ENCODE data around the gene CACNA1F.

Gene CACNA1F

DNA sequence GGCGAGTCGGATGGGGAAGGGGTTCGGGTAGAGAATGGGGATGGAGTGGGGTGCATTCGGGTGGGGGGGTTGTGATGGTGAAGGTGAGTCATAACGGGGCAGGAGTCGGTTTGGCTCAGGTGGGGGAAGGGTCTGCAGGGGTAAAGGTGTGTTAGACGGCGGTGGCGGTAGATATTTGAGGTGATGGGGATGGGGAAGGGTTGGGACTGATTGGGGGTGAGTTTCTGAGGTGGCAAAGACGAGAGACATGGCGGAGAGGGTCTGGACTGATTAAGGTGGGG, 33.9 kb downstream of the CACNA1F start:
- no peaks in the 10 kb centered on the region for H3K36me3 Mint-ChIP-seq (ENCODE audit: low read depth)
- H3K4me3 Mint-ChIP-seq: no peak overlapping the region
- H3K9me3 Mint-ChIP-seq: peaks cover 21% of the 10 kb centered on the region
- TF ChIP-seq CTCF (IDR thresholded peaks at IDR 0.05; ENCODE audit: unreplicated experiment in 3 of 3): no peak
- no peaks in the 10 kb centered on the region for H3K4me1 Mint-ChIP-seq
- no peak overlapping the region for H3K27ac Mint-ChIP-seq
- peaks cover 22% of the 10 kb centered on the region for H3K27me3 Mint-ChIP-seq (ENCODE audit: low read depth)

GRCh38 chrX:49198540-49199314, 34.4 kb downstream of the CACNA1F start:
- TF ChIP-seq CTCF (IDR thresholded peaks at IDR 0.05; ENCODE audit: unreplicated experiment in 3 of 3): no peak
- Mint-ChIP-seq H3K9me3 (peaks cover 23% of the 10 kb centered on the region), H3K27me3 (ENCODE audit: low read depth) (peaks cover 20% of the 10 kb centered on the region), H3K4me1 (no peaks in the 10 kb centered on the region), H3K4me3 (peak overlapping the region in 1 of 3 experiments; percentile 19), H3K27ac (no peak overlapping the region), H3K36me3 (ENCODE audit: low read depth) (no peaks in the 10 kb centered on the region)

- Mint-ChIP-seq H3K4me1 (no peaks in the 10 kb centered on the region), H3K4me3 (no peak overlapping the region), H3K36me3 (ENCODE audit: low read depth) (no peaks in the 10 kb centered on the region), H3K9me3 (peaks cover 24% of the 10 kb centered on the region), H3K27me3 (ENCODE audit: low read depth) (peaks cover 18% of the 10 kb centered on the region), H3K27ac (no peak overlapping the region)
- TF ChIP-seq CTCF (IDR thresholded peaks at IDR 0.05; ENCODE audit: unreplicated experiment in 3 of 3): no peak
These were observed 35.5 kb downstream of the CACNA1F start for GRCh38 chrX:49197543-49198087.

DNA sequence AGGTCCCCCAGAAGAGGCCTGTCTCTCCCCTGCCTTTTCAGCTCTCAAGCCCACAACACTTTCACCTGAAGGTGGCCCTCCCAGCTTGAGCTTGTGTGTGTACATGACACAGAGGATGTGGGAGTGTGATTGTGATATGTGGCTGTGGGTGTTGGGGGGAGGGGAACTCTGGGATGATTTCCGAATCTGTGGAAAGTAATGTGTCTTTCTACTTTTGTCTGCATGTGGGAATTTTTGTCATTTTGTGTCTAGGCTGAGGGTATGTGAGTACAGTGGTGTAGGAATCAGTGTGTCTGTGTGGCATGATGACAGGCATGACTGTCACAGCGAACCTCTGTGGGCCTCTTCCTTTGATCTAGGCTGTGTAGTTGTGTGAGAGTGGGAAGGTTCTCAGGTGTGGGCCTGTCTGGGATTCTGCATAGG, 39.6 kb downstream of the CACNA1F start:
- Mint-ChIP-seq H3K27ac (peak overlapping the region in 1 of 3 experiments; percentile 12), H3K27me3 (ENCODE audit: low read depth) (peaks cover 8% of the 10 kb centered on the region), H3K36me3 (ENCODE audit: low read depth) (no peaks in the 10 kb centered on the region), H3K4me1 (peaks cover 10% of the 10 kb centered on the region), H3K9me3 (peaks cover 17% of the 10 kb centered on the region), H3K4me3 (peak overlapping the region; percentile 19 to 68 (median 49))
- TF ChIP-seq CTCF (IDR thresholded peaks at IDR 0.05; ENCODE audit: unreplicated experiment in 3 of 3): no peak

DNA sequence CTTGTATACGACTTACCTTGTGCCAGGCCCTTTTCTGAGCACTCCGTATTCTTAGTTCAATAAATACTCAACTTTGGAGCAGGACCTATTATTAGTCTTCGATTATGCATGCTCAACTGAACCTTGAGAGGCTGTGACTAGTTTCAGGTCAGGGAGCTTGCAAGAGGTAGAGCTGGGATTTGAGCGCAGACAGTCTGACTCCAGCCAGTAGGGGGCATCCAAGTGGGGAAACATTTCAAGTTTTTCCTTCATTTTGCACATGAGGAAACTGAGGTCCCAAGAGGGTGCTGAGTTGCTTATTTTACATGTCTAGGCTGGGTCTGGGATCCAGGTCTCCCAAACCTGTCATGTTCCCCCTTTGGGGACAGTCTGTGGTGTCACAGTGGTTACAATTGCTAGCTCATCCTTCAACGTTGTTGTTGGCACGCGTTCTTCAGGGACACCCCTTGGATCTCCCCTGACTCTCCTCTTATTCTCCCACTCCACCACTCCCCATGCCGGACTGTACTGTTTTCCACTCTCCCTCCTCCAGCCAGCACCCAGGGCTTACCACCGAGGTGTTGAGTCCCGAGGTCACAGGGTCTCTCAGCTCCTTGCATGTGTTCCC, 40.3 kb downstream of the CACNA1F start:
- no peaks in the 10 kb centered on the region for H3K36me3 Mint-ChIP-seq (ENCODE audit: low read depth)
- H3K4me3 Mint-ChIP-seq: peak overlapping the region; percentile 68 to 78 (median 75)
- peaks cover 10% of the 10 kb centered on the region for H3K4me1 Mint-ChIP-seq
- peaks cover under 1% of the 10 kb centered on the region for H3K27me3 Mint-ChIP-seq (ENCODE audit: low read depth)
- H3K9me3 Mint-ChIP-seq: peaks cover 14% of the 10 kb centered on the region
- peak; percentile 37 to 50 (median 39) for TF ChIP-seq CTCF (IDR thresholded peaks at IDR 0.05; ENCODE audit: unreplicated experiment in 3 of 3)
- peak overlapping the region in 1 of 3 experiments; percentile 69 for H3K27ac Mint-ChIP-seq

Data from nephron (organoid).